Measurements from ENCODE around the gene NDUFAB1.
"Not testable (repeated sequence)": the region's sequence is repeated elsewhere in the genome, so short reads cannot be mapped to it uniquely, and the experiment has no call there.

The NDUFAB1 gene

GRCh38 chr16:23584186-23585076 is 11.7 kb downstream of the NDUFAB1 start:
- no peak for DNase-seq (ENCODE audit: low spot score)
- ChIA-PET CTCF (no interaction called here), POLR2A (ENCODE audit: low non-redundant PET) (no interaction called here)
- no peak overlapping the region for H3K27ac ChIP-seq
- TF ChIP-seq CTCF (conservative IDR thresholded peaks at IDR 0.05; ENCODE audit: low read depth) = no peak

GRCh38 chr16:23583271-23583670 is 12.8 kb downstream of the NDUFAB1 start:
- H3K27ac ChIP-seq; POLR2A ChIA-PET (ENCODE audit: low non-redundant PET); CTCF ChIA-PET; DNase-seq (ENCODE audit: low spot score): not testable (repeated sequence)

GRCh38 chr16:23581764-23582163 is 14.4 kb downstream of the NDUFAB1 start:
- ChIA-PET POLR2A (ENCODE audit: low non-redundant PET) (no interaction called here), CTCF (no interaction called here)
- no peak for DNase-seq (ENCODE audit: low spot score)
- TF ChIP-seq CTCF (conservative IDR thresholded peaks at IDR 0.05; ENCODE audit: low read depth) = no peak
- no peak overlapping the region for H3K27ac ChIP-seq

- DNase-seq (ENCODE audit: low spot score) = no peak
- ChIA-PET POLR2A (ENCODE audit: low non-redundant PET) (interaction anchor here (0.7 kb wide), 1 partner anchor 12 kb away, joined by 5 read pairs; no protein-coding TSS in a partner anchor), CTCF (no interaction called here)
- H3K27ac ChIP-seq = no peak overlapping the region
- no peak for TF ChIP-seq CTCF (conservative IDR thresholded peaks at IDR 0.05; ENCODE audit: low read depth)
Measured at GRCh38 chr16:23580391-23580790, 15.7 kb downstream of the NDUFAB1 start.

GRCh38 chr16:23579371-23579770 is 16.7 kb downstream of the NDUFAB1 start:
- TF ChIP-seq CTCF (conservative IDR thresholded peaks at IDR 0.05; ENCODE audit: low read depth) = no peak
- H3K27ac ChIP-seq = no peak overlapping the region
- no peak for DNase-seq (ENCODE audit: low spot score)
- ChIA-PET CTCF (no interaction called here), POLR2A (ENCODE audit: low non-redundant PET) (no interaction called here)

GRCh38 chr16:23578101-23578830 is 17.9 kb downstream of the NDUFAB1 start:
- no peak for TF ChIP-seq CTCF (conservative IDR thresholded peaks at IDR 0.05; ENCODE audit: low read depth)
- ChIA-PET CTCF (no interaction called here), POLR2A (ENCODE audit: low non-redundant PET) (no interaction called here)
- no peak overlapping the region for H3K27ac ChIP-seq
- DNase-seq (ENCODE audit: low spot score) = no peak

- DNase-seq (ENCODE audit: low spot score) = no peak
- TF ChIP-seq CTCF (conservative IDR thresholded peaks at IDR 0.05; ENCODE audit: low read depth) = no peak
- no peak overlapping the region for H3K27ac ChIP-seq
- CTCF ChIA-PET = no interaction called here
- POLR2A ChIA-PET (ENCODE audit: low non-redundant PET) = no interaction called here
Measured at GRCh38 chr16:23577493-23577892, 18.6 kb downstream of the NDUFAB1 start.

All from RWPE1 (cell line).